ENCODE results near the gene CNOT2. TPM values are rescaled to one million over a fixed set of nuclear protein-coding genes. Genes with fewer than 3 reads are reported as not detected.

The CNOT2 gene
- total and polyA plus RNA-seq, 2 experiments from 2014 or later = 110 to 152 TPM

DNA sequence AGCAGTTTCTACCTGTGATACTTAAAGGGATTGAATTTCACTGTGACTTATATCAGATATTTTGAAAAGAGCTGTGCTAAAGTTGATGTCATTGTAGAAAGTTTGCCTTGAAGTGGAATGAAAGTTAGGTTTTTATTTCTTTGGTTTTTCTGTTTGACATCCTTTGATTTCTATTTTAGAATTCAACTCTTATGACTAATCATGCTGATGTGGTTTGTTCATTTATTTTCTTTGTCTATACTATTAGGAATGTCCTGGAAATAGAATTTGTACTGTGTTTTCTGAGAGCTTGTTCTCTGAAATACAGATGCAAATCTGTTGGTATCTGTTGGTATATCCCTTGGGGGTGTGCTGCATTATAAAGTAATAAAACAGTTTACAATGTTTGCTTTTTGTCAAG lies 3.3 kb downstream of the CNOT2 start:
- Histone ChIP-seq H3K27ac (ENCODE audit: low read depth) (no peak overlapping the region), H3K4me3 (no peak overlapping the region), H4K20me1 (replicated peaks; ENCODE audit: insufficient read depth) (peaks cover 21% of the 10 kb centered on the region; the same call in 1 of the 2 replicates), H3K36me3 (ENCODE audit: insufficient read depth) (no peaks in the 10 kb centered on the region), H3K79me2 (replicated peaks; ENCODE audit: insufficient read depth) (peaks cover 89% of the 10 kb centered on the region), H3F3A (replicated peaks; ENCODE audit: low read depth) (0 out of 2 replicates have a peak, but pooled peaks cover 3% of the 10 kb centered on the region), H2AFZ (no peak overlapping the region), H3K4me1 (ENCODE audit: insufficient read depth) (peaks cover 65% of the 10 kb centered on the region), H3K9me2 (ENCODE audit: insufficient read depth) (no peaks in the 10 kb centered on the region), H3K4me2 (peak overlapping the region; percentile 88), H3K27me3 (ENCODE audit: insufficient read depth) (no peaks in the 10 kb centered on the region)
- H3K36me3 Mint-ChIP-seq (ENCODE audit: low read depth) = peaks cover 8% of the 10 kb centered on the region
- H3K27ac Mint-ChIP-seq = no peak overlapping the region; the same call in 1 of the 2 replicates
- peaks cover 58% of the 10 kb centered on the region for H3K4me1 Mint-ChIP-seq
- DNase-seq (ENCODE audit: low spot score) = no peak
- no peaks in the 10 kb centered on the region for H3K9me3 Mint-ChIP-seq
- no peak overlapping the region for H3K4me3 Mint-ChIP-seq
- H3K27me3 Mint-ChIP-seq (ENCODE audit: insufficient read depth, low read depth, poor library complexity) = peaks cover 10% of the 10 kb centered on the region
- ATAC-seq = no peak
- TF ChIP-seq, protein P1, sequence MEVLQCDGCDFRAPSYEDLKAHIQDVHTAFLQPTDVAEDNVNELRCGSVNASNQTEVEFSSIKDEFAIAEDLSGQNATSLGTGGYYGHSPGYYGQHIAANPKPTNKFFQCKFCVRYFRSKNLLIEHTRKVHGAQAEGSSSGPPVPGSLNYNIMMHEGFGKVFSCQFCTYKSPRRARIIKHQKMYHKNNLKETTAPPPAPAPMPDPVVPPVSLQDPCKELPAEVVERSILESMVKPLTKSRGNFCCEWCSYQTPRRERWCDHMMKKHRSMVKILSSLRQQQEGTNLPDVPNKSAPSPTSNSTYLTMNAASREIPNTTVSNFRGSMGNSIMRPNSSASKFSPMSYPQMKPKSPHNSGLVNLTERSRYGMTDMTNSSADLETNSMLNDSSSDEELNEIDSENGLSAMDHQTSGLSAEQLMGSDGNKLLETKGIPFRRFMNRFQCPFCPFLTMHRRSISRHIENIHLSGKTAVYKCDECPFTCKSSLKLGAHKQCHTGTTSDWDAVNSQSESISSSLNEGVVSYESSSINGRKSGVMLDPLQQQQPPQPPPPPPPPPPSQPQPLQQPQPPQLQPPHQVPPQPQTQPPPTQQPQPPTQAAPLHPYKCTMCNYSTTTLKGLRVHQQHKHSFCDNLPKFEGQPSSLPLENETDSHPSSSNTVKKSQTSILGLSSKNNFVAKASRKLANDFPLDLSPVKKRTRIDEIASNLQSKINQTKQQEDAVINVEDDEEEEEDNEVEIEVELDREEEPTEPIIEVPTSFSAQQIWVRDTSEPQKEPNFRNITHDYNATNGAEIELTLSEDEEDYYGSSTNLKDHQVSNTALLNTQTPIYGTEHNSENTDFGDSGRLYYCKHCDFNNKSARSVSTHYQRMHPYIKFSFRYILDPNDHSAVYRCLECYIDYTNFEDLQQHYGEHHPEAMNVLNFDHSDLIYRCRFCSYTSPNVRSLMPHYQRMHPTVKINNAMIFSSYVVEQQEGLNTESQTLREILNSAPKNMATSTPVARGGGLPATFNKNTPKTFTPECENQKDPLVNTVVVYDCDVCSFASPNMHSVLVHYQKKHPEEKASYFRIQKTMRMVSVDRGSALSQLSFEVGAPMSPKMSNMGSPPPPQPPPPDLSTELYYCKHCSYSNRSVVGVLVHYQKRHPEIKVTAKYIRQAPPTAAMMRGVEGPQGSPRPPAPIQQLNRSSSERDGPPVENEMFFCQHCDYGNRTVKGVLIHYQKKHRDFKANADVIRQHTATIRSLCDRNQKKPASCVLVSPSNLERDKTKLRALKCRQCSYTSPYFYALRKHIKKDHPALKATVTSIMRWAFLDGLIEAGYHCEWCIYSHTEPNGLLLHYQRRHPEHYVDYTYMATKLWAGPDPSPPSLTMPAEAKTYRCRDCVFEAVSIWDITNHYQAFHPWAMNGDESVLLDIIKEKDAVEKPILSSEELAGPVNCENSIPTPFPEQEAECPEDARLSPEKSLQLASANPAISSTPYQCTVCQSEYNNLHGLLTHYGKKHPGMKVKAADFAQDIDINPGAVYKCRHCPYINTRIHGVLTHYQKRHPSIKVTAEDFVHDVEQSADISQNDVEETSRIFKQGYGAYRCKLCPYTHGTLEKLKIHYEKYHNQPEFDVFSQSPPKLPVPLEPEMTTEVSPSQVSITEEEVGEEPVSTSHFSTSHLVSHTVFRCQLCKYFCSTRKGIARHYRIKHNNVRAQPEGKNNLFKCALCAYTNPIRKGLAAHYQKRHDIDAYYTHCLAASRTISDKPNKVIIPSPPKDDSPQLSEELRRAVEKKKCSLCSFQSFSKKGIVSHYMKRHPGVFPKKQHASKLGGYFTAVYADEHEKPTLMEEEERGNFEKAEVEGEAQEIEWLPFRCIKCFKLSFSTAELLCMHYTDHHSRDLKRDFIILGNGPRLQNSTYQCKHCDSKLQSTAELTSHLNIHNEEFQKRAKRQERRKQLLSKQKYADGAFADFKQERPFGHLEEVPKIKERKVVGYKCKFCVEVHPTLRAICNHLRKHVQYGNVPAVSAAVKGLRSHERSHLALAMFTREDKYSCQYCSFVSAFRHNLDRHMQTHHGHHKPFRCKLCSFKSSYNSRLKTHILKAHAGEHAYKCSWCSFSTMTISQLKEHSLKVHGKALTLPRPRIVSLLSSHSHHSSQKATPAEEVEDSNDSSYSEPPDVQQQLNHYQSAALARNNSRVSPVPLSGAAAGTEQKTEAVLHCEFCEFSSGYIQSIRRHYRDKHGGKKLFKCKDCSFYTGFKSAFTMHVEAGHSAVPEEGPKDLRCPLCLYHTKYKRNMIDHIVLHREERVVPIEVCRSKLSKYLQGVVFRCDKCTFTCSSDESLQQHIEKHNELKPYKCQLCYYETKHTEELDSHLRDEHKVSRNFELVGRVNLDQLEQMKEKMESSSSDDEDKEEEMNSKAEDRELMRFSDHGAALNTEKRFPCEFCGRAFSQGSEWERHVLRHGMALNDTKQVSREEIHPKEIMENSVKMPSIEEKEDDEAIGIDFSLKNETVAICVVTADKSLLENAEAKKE (CRISPR knock-in tag; IDR thresholded peaks at IDR 0.05) = no peak
- no peak for TF ChIP-seq ZNF331 (CRISPR knock-in tag; IDR thresholded peaks at IDR 0.05; ENCODE audit: low read depth)
- no peak for TF ChIP-seq CREB1 (CRISPR knock-in tag; IDR thresholded peaks at IDR 0.05; ENCODE audit: low read depth)
- TF ChIP-seq POLR2AphosphoS5 (IDR thresholded peaks at IDR 0.05; ENCODE audit: low read depth) = no peak
- TF ChIP-seq STAT1 (IDR thresholded peaks at IDR 0.05; ENCODE audit: unreplicated experiment) = no peak
- TF ChIP-seq, protein P2, sequence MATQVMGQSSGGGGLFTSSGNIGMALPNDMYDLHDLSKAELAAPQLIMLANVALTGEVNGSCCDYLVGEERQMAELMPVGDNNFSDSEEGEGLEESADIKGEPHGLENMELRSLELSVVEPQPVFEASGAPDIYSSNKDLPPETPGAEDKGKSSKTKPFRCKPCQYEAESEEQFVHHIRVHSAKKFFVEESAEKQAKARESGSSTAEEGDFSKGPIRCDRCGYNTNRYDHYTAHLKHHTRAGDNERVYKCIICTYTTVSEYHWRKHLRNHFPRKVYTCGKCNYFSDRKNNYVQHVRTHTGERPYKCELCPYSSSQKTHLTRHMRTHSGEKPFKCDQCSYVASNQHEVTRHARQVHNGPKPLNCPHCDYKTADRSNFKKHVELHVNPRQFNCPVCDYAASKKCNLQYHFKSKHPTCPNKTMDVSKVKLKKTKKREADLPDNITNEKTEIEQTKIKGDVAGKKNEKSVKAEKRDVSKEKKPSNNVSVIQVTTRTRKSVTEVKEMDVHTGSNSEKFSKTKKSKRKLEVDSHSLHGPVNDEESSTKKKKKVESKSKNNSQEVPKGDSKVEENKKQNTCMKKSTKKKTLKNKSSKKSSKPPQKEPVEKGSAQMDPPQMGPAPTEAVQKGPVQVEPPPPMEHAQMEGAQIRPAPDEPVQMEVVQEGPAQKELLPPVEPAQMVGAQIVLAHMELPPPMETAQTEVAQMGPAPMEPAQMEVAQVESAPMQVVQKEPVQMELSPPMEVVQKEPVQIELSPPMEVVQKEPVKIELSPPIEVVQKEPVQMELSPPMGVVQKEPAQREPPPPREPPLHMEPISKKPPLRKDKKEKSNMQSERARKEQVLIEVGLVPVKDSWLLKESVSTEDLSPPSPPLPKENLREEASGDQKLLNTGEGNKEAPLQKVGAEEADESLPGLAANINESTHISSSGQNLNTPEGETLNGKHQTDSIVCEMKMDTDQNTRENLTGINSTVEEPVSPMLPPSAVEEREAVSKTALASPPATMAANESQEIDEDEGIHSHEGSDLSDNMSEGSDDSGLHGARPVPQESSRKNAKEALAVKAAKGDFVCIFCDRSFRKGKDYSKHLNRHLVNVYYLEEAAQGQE (IDR thresholded peaks at IDR 0.05; ENCODE audit: unreplicated experiment) = no peak
